ENCODE results near the gene NTS. TPM values are rescaled to one million over a fixed set of nuclear protein-coding genes. Genes with fewer than 3 reads are reported as not detected.

NTS gene
- polyA plus RNA-seq, 5 donors, result 3.7 to 10.5 (median 8.1) TPM

DNA sequence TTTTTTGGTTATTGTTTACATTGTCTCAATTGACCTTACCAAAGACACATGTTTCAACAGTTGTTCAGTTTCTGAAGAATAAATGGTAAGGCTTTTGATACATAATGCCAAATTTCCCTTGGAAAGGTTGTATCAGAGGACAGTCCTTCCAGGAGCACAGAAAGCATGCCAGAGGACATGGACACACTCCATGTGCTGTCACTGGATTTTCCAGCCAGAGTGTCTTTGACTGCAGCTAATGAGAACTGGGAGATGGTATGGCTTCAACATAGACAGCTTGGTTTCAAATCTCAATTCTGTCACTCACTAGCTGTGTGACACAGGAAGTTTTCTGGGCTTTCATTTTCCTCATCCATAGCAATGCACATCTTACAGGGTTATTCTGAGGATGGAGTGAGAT, 20.6 kb downstream of the NTS start:
- no peak for DNase-seq

DNA sequence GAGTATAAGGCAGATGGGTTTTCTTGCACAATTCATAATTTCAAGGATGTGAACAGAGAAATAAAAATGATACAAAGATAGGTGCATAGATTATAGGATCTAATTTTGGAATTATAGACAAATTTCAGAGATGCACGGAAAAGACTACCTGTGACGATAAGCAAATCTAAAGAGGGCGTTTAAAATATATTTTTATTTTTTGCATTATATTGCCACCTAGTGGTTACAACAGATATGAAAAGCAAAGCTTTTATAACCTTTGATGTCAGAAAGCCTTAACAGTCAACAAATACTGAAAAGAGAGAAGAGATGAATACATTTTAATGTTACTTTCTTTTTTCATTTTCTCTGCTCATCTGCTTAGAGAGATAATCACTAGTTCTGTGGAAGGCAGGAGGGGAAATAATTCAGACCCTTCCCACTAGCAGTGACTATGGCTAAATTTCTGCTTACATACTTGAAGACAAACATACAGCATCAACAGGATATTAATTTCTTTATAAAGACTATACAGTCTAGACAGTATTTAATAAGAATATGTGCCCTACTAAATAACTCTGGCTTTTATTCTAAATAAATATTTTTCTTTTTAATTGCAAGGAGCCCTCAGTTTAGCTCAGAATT, 46.3 kb downstream of the NTS start:
- peak in 1 of 2 donors; percentile 18 for DNase-seq

- peak in 1 of 2 donors; percentile 12 for DNase-seq
Observed at GRCh38 chr12:85923767-85924331, 49.8 kb downstream of the NTS start.

DNA sequence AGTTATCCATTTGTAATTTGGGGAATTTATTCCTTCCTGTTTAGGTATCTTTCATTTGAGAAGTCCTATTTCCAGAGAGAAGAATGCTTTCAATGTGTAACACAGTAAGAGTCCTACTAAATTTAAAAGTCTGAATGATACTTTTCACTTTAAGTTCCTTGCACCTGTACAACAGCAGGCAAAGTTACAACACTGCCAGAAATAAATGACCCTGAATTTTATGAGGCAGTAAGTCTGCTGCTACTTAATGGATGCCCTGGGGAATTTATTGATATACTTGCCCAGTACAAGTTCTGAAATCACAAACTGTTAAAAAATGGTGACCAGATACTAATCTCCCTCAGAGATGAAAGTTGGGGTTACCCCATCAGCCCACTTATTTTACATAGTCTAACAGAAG, 53.1 kb downstream of the NTS start:
- DNase-seq, result no peak

Other genes starting within 250 kb of the NTS start
- gene RASSF9, start 37.9 kb upstream of the NTS start, polyA plus RNA-seq (ENCODE audit: insufficient read depth in 1 of 5, insufficient read length in 5 of 5, low replicate concordance in 1 of 5), result 10 to 100 TPM; 11.8 to 21.7 (median 19.6) TPM

Measured in right lung (tissue), 5 donors.